Renal cortical epithelial cell (primary cell): ENCODE data around the gene M6PR. TPM values are rescaled to one million over a fixed set of nuclear protein-coding genes. Genes with fewer than 3 reads are reported as not detected.
"Not testable (repeated sequence)": the region's sequence is repeated elsewhere in the genome, so short reads cannot be mapped to it uniquely, and the experiment has no call there.

Experiments used
- DNase-seq: peaks from one replicate; pipeline ENCODE4 v3.0.0-alpha.2; 2011; ENCODE audit warnings: low read depth
- total RNA-seq: library from RNA; depleted of rRNA; stranded (reverse); fragments of >200 nt; gene quantifications from 2 replicates; pipeline ENCODE4 v1.2.3, GENCODE V29; 2014

M6PR gene
- total RNA-seq, 1 donor from 2014 or later: 223 TPM

GRCh38 chr12:8912914-8913313, 36.5 kb downstream of the M6PR start:
- DNase-seq: peak; percentile 15

- DNase-seq: peak; percentile 22
These were observed 37.7 kb downstream of the M6PR start for GRCh38 chr12:8911606-8912268.

- DNase-seq: no peak
These were observed 39.7 kb downstream of the M6PR start for GRCh38 chr12:8909752-8910151.

GRCh38 chr12:8907513-8907912, 41.9 kb downstream of the M6PR start:
- DNase-seq: no peak

- DNase-seq: no peak
These were observed 42.9 kb downstream of the M6PR start for GRCh38 chr12:8906266-8907180.

GRCh38 chr12:8905546-8905945, 43.9 kb downstream of the M6PR start:
- DNase-seq: no peak

- no peak for DNase-seq
These were observed 44.8 kb downstream of the M6PR start for GRCh38 chr12:8904665-8905064.

GRCh38 chr12:8903646-8904045, 45.8 kb downstream of the M6PR start:
- DNase-seq: no peak

- DNase-seq: not testable (repeated sequence)
These were observed 46.7 kb downstream of the M6PR start for GRCh38 chr12:8902703-8903102.

GRCh38 chr12:8899830-8900229, 49.6 kb downstream of the M6PR start:
- no peak for DNase-seq

GRCh38 chr12:8897081-8897480, 52.4 kb downstream of the M6PR start:
- DNase-seq: no peak

- DNase-seq: no peak
These were observed 54.5 kb downstream of the M6PR start for GRCh38 chr12:8894986-8895385.

GRCh38 chr12:8894378-8894777, 55.1 kb downstream of the M6PR start:
- no peak for DNase-seq

- no peak for DNase-seq
These were observed 57.5 kb downstream of the M6PR start for GRCh38 chr12:8891976-8892375.

Other genes with a start within 250 kb of the M6PR start
- 0.35 TPM in 1 of 2 replicates, not detected in the other for gene A2ML1, start 127.0 kb downstream of the M6PR start, total RNA-seq
- 12.2 and 38.6 TPM in 2 replicates for gene PHC1, start 35.1 kb downstream of the M6PR start, total RNA-seq
- 1.1 TPM in 1 of 2 replicates, not detected in the other for gene KLRG1, start 39.9 kb upstream of the M6PR start, total RNA-seq
- 0.35 and 2.8 TPM in 2 replicates for gene A2M, start 166.3 kb upstream of the M6PR start, total RNA-seq